Vagina (tissue), 2 donors: ENCODE measurements around the gene GPR156. TPM values are rescaled to one million over a fixed set of nuclear protein-coding genes. Genes with fewer than 3 reads are reported as not detected.

Source experiments
- DNase-seq, 2 donors: peaks; one replicate each; pipeline ENCODE4 v3.0.0-alpha.2; 2017; ENCODE audit errors: extremely low spot score in 2 of 2
- H3K27ac ChIP-seq: fragments of 200-600 bp; sonication (generic); one replicate; pipeline ENCODE4 v1.5.1; 2019
- H3K27me3 ChIP-seq: fragments of 200-600 bp; sonication (generic); one replicate; pipeline ENCODE4 v1.5.1; 2019
- H3K36me3 ChIP-seq, 2 donors: fragments of 200-600 bp; sonication (generic); one replicate each; pipeline ENCODE4 v1.5.1; 2017 to 2019
- H3K4me1 ChIP-seq: fragments of 200-600 bp; sonication (generic); one replicate; pipeline ENCODE4 v1.5.1; 2019
- H3K4me3 ChIP-seq, 2 donors: fragments of 200-600 bp; sonication (generic); 1 replicate in 1 of 2; 2 replicates in 1 of 2; pipeline ENCODE4 v1.5.1; 2016 to 2019
- H3K9me3 ChIP-seq: fragments of 200-600 bp; sonication (generic); one replicate; pipeline ENCODE4 v1.5.1; 2019
- CTCF ChIP-seq, 3 experiments: fragments of 450-650 bp in 2 of 3; fragments of 200-600 bp in 1 of 3; sonication (generic) in 1 of 3; IDR thresholded peaks; one replicate each; pipeline ENCODE4 v1.5.1; 2017 to 2019; ENCODE audit warnings: antibody characterized with exemption in 3 of 3, mild to moderate bottlenecking in 2 of 3, moderate library complexity in 2 of 3
- POLR2A ChIP-seq, 2 donors: fragments of 450-650 bp; IDR thresholded peaks; one replicate each; pipeline ENCODE4 v1.6.1; 2017; ENCODE audit warnings: antibody characterized with exemption in 2 of 2, mild to moderate bottlenecking in 2 of 2, moderate library complexity in 2 of 2
- POLR2AphosphoS5 ChIP-seq, 2 donors: sonication (generic); formaldehyde crosslinking; IDR thresholded peaks; one replicate each; pipeline ENCODE4 v1.9.0; 2017; ENCODE audit warnings: antibody characterized with exemption in 2 of 2, mild to moderate bottlenecking in 2 of 2, low read depth in 1 of 2; ENCODE audit not compliant: insufficient read depth in 1 of 2
- intact Hi-C: fragments of 100-400 bp; cut with DNase I; formaldehyde crosslinking; loops from one replicate; pipeline ENCODE4 v1.15.1; 2023
- total RNA-seq: library from RNA; depleted of rRNA; stranded (reverse); fragments of >200 nt; gene quantifications from one replicate; pipeline ENCODE4 v1.2.3, GENCODE V29; 2016

GPR156 gene
- total RNA-seq, 1 donor from 2014 or later = not detected

GRCh38 chr3:120147072-120147871 lies 137.8 kb downstream of the GPR156 start:
- no peaks in the 10 kb centered on the region for H3K9me3 ChIP-seq
- H3K4me3 ChIP-seq = no peak overlapping the region
- no peak for DNase-seq
- H3K27me3 ChIP-seq = no peaks in the 10 kb centered on the region
- TF ChIP-seq POLR2AphosphoS5 (IDR thresholded peaks at IDR 0.05; ENCODE audit: insufficient read depth in 1 of 2, low read depth in 1 of 2) (peak in 1 of 2 donors; percentile 86), POLR2A (IDR thresholded peaks at IDR 0.05) (no peak), CTCF (IDR thresholded peaks at IDR 0.05) (no peak)
- peaks cover 29% of the 10 kb centered on the region for H3K4me1 ChIP-seq
- H3K36me3 ChIP-seq = no peaks in the 10 kb centered on the region
- no peak overlapping the region for H3K27ac ChIP-seq
- intact Hi-C loops = no loop called here

- Histone ChIP-seq H3K4me3 (no peak overlapping the region), H3K4me1 (peaks cover 29% of the 10 kb centered on the region), H3K9me3 (no peaks in the 10 kb centered on the region), H3K36me3 (no peaks in the 10 kb centered on the region), H3K27ac (no peak overlapping the region), H3K27me3 (no peaks in the 10 kb centered on the region)
- intact Hi-C loops = no loop called here
- DNase-seq = peak in 1 of 2 donors; percentile 78
- TF ChIP-seq CTCF (IDR thresholded peaks at IDR 0.05) = no peak
- TF ChIP-seq POLR2AphosphoS5 (IDR thresholded peaks at IDR 0.05; ENCODE audit: insufficient read depth in 1 of 2, low read depth in 1 of 2) = peak in 1 of 2 donors; percentile 39
These were observed 139.3 kb downstream of the GPR156 start for GRCh38 chr3:120145542-120146285.

GRCh38 chr3:120144267-120144666 lies 140.8 kb downstream of the GPR156 start:
- intact Hi-C loops = no loop called here
- Histone ChIP-seq H3K27ac (no peak overlapping the region), H3K9me3 (no peaks in the 10 kb centered on the region), H3K36me3 (no peaks in the 10 kb centered on the region), H3K4me3 (no peak overlapping the region), H3K27me3 (no peaks in the 10 kb centered on the region), H3K4me1 (peaks cover 29% of the 10 kb centered on the region)
- TF ChIP-seq POLR2A (IDR thresholded peaks at IDR 0.05) (no peak), POLR2AphosphoS5 (IDR thresholded peaks at IDR 0.05; ENCODE audit: insufficient read depth in 1 of 2, low read depth in 1 of 2) (no peak)
- no peak for DNase-seq

- no peaks in the 10 kb centered on the region for H3K9me3 ChIP-seq
- no peak for TF ChIP-seq POLR2AphosphoS5 (IDR thresholded peaks at IDR 0.05; ENCODE audit: insufficient read depth in 1 of 2, low read depth in 1 of 2)
These were observed 141.3 kb downstream of the GPR156 start for GRCh38 chr3:120143676-120144075.

GRCh38 chr3:120142236-120142635 lies 142.8 kb downstream of the GPR156 start:
- no peaks in the 10 kb centered on the region for H3K36me3 ChIP-seq
- H3K4me1 ChIP-seq = peaks cover 20% of the 10 kb centered on the region
- no peak overlapping the region for H3K27ac ChIP-seq
- H3K4me3 ChIP-seq = no peak overlapping the region
- DNase-seq = no peak
- TF ChIP-seq POLR2AphosphoS5 (IDR thresholded peaks at IDR 0.05; ENCODE audit: insufficient read depth in 1 of 2, low read depth in 1 of 2) = no peak
- no peak for TF ChIP-seq CTCF (IDR thresholded peaks at IDR 0.05)
- TF ChIP-seq POLR2A (IDR thresholded peaks at IDR 0.05) = no peak
- no peaks in the 10 kb centered on the region for H3K9me3 ChIP-seq
- H3K27me3 ChIP-seq = no peaks in the 10 kb centered on the region
- intact Hi-C loops = no loop called here

More at GRCh38 chr3:120143676-120144075, 141.3 kb downstream of the GPR156 start:
- Histone ChIP-seq H3K4me3 (no peak overlapping the region), H3K36me3 (no peaks in the 10 kb centered on the region), H3K4me1 (peaks cover 29% of the 10 kb centered on the region), H3K27me3 (no peaks in the 10 kb centered on the region), H3K27ac (no peak overlapping the region)
- intact Hi-C loops = no loop called here
- DNase-seq = peak in 1 of 2 donors; percentile 40
